ENCODE results near the gene KCNJ9.

GRCh38 chr1:160098852-160099561, 17.7 kb downstream of the KCNJ9 start:
- peak; percentile 41 to 80 (median 70) for TF ChIP-seq POLR2A (IDR thresholded peaks at IDR 0.05)
- no peak for TF ChIP-seq CTCF (IDR thresholded peaks at IDR 0.05)
